ENCODE results near the gene PDE1A.

GRCh38 chr2:182367401-182367800 lies 59.4 kb downstream of the PDE1A start:
- TF ChIP-seq, protein P1, sequence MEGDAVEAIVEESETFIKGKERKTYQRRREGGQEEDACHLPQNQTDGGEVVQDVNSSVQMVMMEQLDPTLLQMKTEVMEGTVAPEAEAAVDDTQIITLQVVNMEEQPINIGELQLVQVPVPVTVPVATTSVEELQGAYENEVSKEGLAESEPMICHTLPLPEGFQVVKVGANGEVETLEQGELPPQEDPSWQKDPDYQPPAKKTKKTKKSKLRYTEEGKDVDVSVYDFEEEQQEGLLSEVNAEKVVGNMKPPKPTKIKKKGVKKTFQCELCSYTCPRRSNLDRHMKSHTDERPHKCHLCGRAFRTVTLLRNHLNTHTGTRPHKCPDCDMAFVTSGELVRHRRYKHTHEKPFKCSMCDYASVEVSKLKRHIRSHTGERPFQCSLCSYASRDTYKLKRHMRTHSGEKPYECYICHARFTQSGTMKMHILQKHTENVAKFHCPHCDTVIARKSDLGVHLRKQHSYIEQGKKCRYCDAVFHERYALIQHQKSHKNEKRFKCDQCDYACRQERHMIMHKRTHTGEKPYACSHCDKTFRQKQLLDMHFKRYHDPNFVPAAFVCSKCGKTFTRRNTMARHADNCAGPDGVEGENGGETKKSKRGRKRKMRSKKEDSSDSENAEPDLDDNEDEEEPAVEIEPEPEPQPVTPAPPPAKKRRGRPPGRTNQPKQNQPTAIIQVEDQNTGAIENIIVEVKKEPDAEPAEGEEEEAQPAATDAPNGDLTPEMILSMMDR (conservative IDR thresholded peaks at IDR 0.05 in 1 of 2, IDR thresholded peaks at IDR 0.05 in 1 of 2; ENCODE audit: extremely low read depth in 1 of 2, insufficient read depth in 1 of 2, low read depth in 1 of 2, low read length in 2 of 2) = no peak
- TF ChIP-seq EZH2 (IDR thresholded peaks at IDR 0.05; ENCODE audit: borderline replicate concordance, low read length) = no peak
